Measurements from ENCODE around the gene FOXO3. TPM values are rescaled to one million over a fixed set of nuclear protein-coding genes. Genes with fewer than 3 reads are reported as not detected.
A peak's percentile ranks its signal among the peaks of the same experiment; 100 is the strongest.

Gene FOXO3
- total and polyA plus RNA-seq, 2 experiments from 2014 or later = 19.7 to 36.6 TPM

DNA sequence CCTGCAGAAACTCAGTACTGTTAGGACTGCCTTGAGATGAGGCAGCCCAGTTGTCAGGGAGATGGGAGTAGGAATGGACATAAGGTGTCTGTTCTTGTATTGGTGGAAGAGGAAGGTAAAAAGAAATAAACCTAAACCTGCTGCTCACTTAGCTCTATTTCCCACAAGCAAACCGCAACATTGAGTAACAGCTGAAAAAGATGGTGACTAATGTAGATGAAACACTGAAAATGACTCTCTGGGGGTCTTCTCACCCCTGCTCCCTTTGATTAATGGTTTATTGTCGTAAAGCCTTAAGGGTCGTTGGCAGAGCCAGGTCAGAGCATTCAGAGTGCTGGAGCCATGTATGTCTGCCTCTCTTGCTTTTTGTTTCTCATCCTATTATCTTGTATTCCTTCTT, 87.5 kb downstream of the FOXO3 start:
- Histone ChIP-seq H2AFZ (no peak overlapping the region), H3K79me2 (ENCODE audit: insufficient read depth) (peaks cover 84% of the 10 kb centered on the region), H3K4me2 (ENCODE audit: unreplicated experiment) (no peak overlapping the region), H3K4me3 (no peak overlapping the region), H3K27ac (no peak overlapping the region), H4K20me1 (ENCODE audit: insufficient read depth) (no peaks in the 10 kb centered on the region), H3K27me3 (replicated peaks; ENCODE audit: insufficient read depth) (no peaks in the 10 kb centered on the region), H3K36me3 (ENCODE audit: low read depth) (no peaks in the 10 kb centered on the region), H3F3A (ENCODE audit: insufficient read depth) (peaks cover 30% of the 10 kb centered on the region), H3K9me3 (ENCODE audit: low read depth) (no peaks in the 10 kb centered on the region), H3K9ac (no peak overlapping the region), H3K9me2 (ENCODE audit: insufficient read depth) (no peaks in the 10 kb centered on the region), H3K4me1 (ENCODE audit: insufficient read depth) (peaks cover 38% of the 10 kb centered on the region)
- DNase-seq = no peak
- in situ Hi-C loops (cut with MboI) = no loop called here
- WGBS, 2 experiments (ENCODE audit: low coverage in 1 of 2, low lambda C conversion rate in 2 of 2, missing lambda C conversion rate in 2 of 2) = 78 to 80% methylated on average over 3 of the region's 3 CpGs
- TF ChIP-seq EZH2 (IDR thresholded peaks at IDR 0.05; ENCODE audit: insufficient read depth, poor library complexity, severe bottlenecking) (no peak), EZH2phosphoT487 (IDR thresholded peaks at IDR 0.05; ENCODE audit: insufficient read depth, low read depth) (no peak)

DNA sequence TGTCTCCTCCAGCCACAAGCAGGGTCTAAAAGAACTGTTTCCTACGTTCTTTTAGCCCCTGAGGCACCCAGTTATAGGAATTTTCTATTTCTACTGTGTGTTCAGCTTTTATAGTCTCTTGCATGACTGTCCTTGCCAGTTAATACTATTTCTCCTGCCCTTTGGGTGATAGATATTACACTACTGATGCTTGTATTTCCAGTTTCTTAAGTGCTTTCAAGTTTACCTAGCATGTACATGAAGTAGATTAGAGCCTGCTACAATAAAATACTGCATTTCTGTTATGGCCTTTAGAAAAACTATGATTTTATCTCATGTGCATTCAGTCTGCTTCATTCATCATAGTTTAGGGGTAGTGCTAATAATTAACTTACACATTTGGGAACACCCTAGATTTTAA, 89.6 kb downstream of the FOXO3 start:
- peak overlapping the region; percentile 71 for H3K27ac ChIP-seq
- no peaks in the 10 kb centered on the region for H3K36me3 ChIP-seq (ENCODE audit: low read depth)
- no peaks in the 10 kb centered on the region for H4K20me1 ChIP-seq (ENCODE audit: insufficient read depth)
- H3K4me1 ChIP-seq (ENCODE audit: insufficient read depth) = peaks cover 59% of the 10 kb centered on the region
- no peaks in the 10 kb centered on the region for H3K9me2 ChIP-seq (ENCODE audit: insufficient read depth)
- no peaks in the 10 kb centered on the region for H3K27me3 ChIP-seq (replicated peaks; ENCODE audit: insufficient read depth)
- no peaks in the 10 kb centered on the region for H3K9me3 ChIP-seq (ENCODE audit: low read depth)
- H3K4me3 ChIP-seq = peak overlapping the region; percentile 53
- TF ChIP-seq EZH2 (IDR thresholded peaks at IDR 0.05; ENCODE audit: insufficient read depth, poor library complexity, severe bottlenecking) = no peak
- no peak for TF ChIP-seq EZH2phosphoT487 (IDR thresholded peaks at IDR 0.05; ENCODE audit: insufficient read depth, low read depth)
- peaks cover 48% of the 10 kb centered on the region for H3F3A ChIP-seq (ENCODE audit: insufficient read depth)
- no peak overlapping the region for H2AFZ ChIP-seq
- 95 to 97% methylated on average over 1 of the region's 1 CpG for WGBS, 2 experiments (ENCODE audit: low coverage in 1 of 2, low lambda C conversion rate in 2 of 2, missing lambda C conversion rate in 2 of 2)
- DNase-seq = no peak
- in situ Hi-C loops (cut with MboI) = no loop called here
- H3K79me2 ChIP-seq (ENCODE audit: insufficient read depth) = peaks cover 82% of the 10 kb centered on the region
- peak overlapping the region; percentile 68 for H3K4me2 ChIP-seq (ENCODE audit: unreplicated experiment)
- H3K9ac ChIP-seq = peak overlapping the region; percentile 36; the same call in 1 of the 2 replicates

DNA sequence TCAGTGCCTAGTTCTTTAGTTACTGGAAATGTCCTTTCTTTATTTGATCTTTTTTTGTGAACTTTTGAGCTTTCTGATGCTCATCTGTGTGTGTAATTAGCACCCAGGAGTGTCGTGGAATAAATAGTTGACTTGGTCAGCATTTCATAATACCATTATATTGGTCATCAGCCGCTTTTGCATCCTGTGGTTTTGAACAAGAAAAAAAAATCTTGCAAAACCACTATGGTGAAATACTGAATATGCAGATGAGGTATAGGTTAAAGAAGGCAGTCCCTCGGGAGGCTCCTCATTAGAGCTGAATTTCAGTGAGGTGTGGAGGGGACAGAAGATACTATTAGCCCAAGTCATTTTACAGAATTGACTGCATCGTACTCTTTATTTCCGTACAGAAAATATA, 90.1 kb downstream of the FOXO3 start:
- H3K79me2 ChIP-seq (ENCODE audit: insufficient read depth) = peaks cover 82% of the 10 kb centered on the region
- peak overlapping the region; percentile 53 for H3K4me3 ChIP-seq
- H3K9ac ChIP-seq = peak overlapping the region; percentile 43
- H3K9me2 ChIP-seq (ENCODE audit: insufficient read depth) = no peaks in the 10 kb centered on the region
- DNase-seq = peak; percentile 87
- WGBS, 2 experiments (ENCODE audit: low coverage in 1 of 2, low lambda C conversion rate in 2 of 2, missing lambda C conversion rate in 2 of 2) = 31 to 33% methylated on average over 5 of the region's 5 CpGs
- in situ Hi-C loops (cut with MboI) = no loop called here
- H4K20me1 ChIP-seq (ENCODE audit: insufficient read depth) = no peaks in the 10 kb centered on the region
- H3K4me2 ChIP-seq (ENCODE audit: unreplicated experiment) = peak overlapping the region; percentile 68
- peaks cover 64% of the 10 kb centered on the region for H3K4me1 ChIP-seq (ENCODE audit: insufficient read depth)
- H3K27ac ChIP-seq = peak overlapping the region; percentile 71
- H2AFZ ChIP-seq = no peak overlapping the region
- no peaks in the 10 kb centered on the region for H3K9me3 ChIP-seq (ENCODE audit: low read depth)
- H3F3A ChIP-seq (ENCODE audit: insufficient read depth) = peaks cover 49% of the 10 kb centered on the region
- 0 out of 2 replicates have a peak, but pooled peaks have one; percentile 51 for TF ChIP-seq EZH2phosphoT487 (IDR thresholded peaks at IDR 0.05; ENCODE audit: insufficient read depth, low read depth)
- no peak for TF ChIP-seq EZH2 (IDR thresholded peaks at IDR 0.05; ENCODE audit: insufficient read depth, poor library complexity, severe bottlenecking)
- H3K36me3 ChIP-seq (ENCODE audit: low read depth) = no peaks in the 10 kb centered on the region
- H3K27me3 ChIP-seq (replicated peaks; ENCODE audit: insufficient read depth) = no peaks in the 10 kb centered on the region

DNA sequence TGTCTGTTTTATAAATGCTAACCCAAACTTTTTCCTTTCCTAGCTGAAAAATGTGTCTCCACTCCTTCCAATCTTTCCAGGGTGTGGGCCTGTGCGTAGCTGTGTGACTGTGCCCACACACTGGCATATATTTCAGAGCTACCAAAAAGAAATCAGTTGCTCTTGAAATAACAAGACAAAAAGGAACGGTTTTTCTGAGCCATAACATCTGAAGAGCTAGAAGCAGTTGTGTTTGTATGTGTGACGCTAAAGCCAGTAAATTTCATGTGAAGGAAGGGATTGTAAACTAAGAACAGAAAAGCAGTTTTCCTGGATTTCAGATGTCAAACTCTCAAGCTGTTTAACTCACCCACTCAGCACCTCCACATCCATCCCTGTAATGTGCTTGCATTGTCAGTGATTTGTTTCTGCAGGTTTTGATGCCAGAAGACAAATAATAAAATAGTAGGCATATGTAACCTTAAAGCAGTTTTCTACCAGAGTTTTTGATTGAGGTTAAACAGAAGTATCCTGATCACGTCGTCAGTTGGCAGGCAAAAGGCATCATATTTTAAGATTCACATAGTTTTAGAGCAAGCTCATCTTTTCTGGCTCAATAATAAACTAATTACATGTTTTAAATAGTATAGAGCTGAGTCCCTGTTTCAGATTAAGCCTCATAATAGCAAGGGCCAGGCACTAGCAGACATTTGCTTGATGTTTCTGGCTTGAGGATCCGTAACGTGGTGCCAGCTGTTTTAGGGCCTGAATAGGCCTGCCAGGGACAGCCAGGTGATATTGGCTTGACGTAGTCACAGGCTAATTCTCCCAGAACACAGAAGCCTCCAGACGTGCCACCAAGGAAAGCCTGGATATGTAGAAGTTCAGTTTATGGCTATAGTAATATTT, 90.9 kb downstream of the FOXO3 start:
- Histone ChIP-seq H3K36me3 (ENCODE audit: low read depth) (no peaks in the 10 kb centered on the region), H3K79me2 (ENCODE audit: insufficient read depth) (peaks cover 82% of the 10 kb centered on the region), H4K20me1 (ENCODE audit: insufficient read depth) (no peaks in the 10 kb centered on the region), H3K9ac (peak overlapping the region; percentile 43), H3K27me3 (replicated peaks; ENCODE audit: insufficient read depth) (no peaks in the 10 kb centered on the region), H3K4me1 (ENCODE audit: insufficient read depth) (peaks cover 69% of the 10 kb centered on the region), H3K9me3 (ENCODE audit: low read depth) (no peaks in the 10 kb centered on the region), H3F3A (ENCODE audit: insufficient read depth) (peaks cover 54% of the 10 kb centered on the region), H2AFZ (no peak overlapping the region), H3K27ac (peak overlapping the region; percentile 71), H3K4me3 (peak overlapping the region; percentile 53), H3K9me2 (ENCODE audit: insufficient read depth) (no peaks in the 10 kb centered on the region), H3K4me2 (ENCODE audit: unreplicated experiment) (peak overlapping the region; percentile 68)
- in situ Hi-C loops (cut with MboI) = no loop called here
- TF ChIP-seq EZH2 (IDR thresholded peaks at IDR 0.05; ENCODE audit: insufficient read depth, poor library complexity, severe bottlenecking) (no peak), EZH2phosphoT487 (IDR thresholded peaks at IDR 0.05; ENCODE audit: insufficient read depth, low read depth) (no peak)
- peak; percentile 89 for DNase-seq
- 3 to 4% methylated on average over 9 of the region's 9 CpGs for WGBS, 2 experiments (ENCODE audit: low coverage in 1 of 2, low lambda C conversion rate in 2 of 2, missing lambda C conversion rate in 2 of 2)

All from GM23248 (cell line).